GM03348 (cell line): Measurements from ENCODE around the gene FAM210B.
"Not testable (repeated sequence)": the region's sequence is repeated elsewhere in the genome, so short reads cannot be mapped to it uniquely, and the experiment has no call there.

ENCODE experiments used
- DNase-seq: peaks from one replicate; pipeline ENCODE4 v3.0.0; 2012; ENCODE audit warnings: low spot score

Gene FAM210B, protein sequence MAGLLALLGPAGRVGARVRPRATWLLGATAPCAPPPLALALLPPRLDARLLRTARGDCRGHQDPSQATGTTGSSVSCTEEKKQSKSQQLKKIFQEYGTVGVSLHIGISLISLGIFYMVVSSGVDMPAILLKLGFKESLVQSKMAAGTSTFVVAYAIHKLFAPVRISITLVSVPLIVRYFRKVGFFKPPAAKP

DNA sequence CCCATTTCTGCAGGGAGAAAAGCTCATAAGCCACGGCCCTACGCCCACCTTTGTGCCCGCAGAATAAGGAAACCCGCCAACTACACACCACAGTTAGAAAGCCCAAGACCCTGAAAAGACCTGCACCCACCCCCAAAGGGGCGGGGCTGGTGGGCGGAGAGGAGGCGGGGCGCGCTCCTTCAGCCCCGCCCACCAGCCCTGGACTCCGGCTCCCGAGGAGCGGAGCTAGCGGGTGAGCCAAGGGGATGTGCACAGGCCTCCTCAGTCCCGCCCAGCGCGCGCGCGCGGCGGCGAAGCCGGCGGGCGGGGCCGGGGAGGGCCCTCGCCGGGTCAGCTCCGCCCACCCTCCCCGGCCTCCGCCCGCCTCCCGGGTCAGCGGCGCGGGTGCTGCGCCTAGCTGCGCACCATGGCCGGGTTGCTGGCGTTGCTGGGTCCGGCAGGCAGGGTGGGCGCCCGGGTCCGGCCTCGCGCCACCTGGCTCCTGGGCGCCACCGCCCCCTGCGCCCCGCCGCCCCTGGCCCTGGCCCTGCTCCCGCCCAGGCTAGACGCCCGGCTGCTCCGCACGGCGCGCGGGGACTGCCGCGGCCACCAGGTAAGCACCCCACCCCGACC is at the start of gene FAM210B:
Gene FAM210B (plus strand): TSS at position 375 of the 612 bp plus-strand sequence. CDS start 32 bp downstream, at position 407.
- peak; percentile 99 for DNase-seq

DNA sequence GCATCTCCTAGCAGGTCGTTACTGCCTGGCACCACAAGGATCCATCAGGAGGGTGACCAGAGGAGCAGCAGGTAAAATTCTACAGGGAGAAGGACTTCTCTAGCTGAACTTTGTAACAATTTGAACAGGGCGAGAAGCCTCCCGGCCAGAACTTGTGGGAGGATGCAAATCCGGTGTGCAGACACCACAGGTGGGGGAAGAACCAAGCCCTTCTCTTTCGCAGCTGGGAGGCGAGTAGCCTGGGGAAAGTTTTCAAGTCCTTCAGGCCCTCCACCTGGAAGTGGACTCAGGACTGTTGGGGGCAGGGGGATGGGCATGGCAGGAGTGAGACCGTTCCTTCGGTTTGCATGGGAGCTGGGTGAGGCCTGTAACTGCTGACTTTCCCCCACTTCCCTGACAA is 42.7 kb upstream of the FAM210B start:
- DNase-seq = no peak

DNA sequence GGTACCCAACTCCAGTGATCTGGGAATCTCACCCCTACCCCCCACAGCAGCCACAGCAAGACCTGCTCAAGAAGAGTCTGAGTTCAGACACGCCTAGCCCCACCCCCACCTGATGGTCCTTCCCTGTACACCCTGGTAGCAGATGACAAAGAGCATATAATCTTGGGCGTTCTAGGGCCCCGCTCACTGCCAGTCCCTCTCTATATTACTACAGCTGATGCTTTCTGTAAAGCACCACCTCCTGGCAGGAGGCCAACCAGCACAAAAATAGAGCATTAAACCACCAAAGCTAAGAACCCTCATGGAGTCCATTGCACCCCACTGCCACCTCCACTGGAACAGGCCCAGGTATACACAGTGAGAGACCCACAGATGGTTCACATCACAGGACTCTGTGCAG is 42.3 kb upstream of the FAM210B start:
- DNase-seq = no peak

DNA sequence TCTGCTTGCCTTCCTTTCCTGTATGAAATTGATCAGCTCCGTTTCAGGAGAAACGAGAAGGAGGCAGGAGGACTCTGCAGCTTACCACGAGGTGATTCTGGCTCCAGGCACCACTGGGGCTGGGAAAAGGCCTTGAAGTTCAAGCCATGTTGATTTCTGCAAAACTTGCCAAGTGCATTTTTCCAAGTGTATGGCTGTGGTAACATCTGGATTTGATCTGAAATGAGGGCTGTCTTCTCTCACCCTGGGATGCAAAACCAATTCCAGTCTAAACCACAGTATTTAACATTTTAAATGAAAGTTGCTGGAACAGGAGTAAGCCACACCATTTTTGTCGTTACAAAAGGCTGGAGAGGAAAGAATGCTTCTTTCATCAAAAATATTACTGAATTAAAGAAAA is 36.1 kb upstream of the FAM210B start:
- peak; percentile 45 for DNase-seq

DNA sequence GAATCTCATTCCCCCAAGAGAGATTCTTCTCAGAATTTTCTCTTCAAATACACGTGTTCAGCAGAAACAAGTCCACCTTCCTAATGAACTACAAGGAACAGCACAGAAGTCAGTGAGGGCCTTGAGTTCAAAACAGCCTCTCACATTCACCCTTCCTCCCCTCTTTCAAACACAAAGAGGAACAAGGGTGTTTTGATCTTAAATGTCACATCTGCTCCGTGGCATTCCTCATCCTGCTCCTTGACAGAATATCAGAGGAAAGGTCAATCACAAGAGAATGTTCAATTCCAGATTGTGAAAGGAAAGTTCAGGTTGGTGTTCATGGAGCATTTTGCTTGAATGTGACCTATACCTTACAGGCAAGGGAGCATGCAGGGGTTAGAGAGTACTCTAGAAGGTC is 35.6 kb upstream of the FAM210B start:
- no peak for DNase-seq

DNA sequence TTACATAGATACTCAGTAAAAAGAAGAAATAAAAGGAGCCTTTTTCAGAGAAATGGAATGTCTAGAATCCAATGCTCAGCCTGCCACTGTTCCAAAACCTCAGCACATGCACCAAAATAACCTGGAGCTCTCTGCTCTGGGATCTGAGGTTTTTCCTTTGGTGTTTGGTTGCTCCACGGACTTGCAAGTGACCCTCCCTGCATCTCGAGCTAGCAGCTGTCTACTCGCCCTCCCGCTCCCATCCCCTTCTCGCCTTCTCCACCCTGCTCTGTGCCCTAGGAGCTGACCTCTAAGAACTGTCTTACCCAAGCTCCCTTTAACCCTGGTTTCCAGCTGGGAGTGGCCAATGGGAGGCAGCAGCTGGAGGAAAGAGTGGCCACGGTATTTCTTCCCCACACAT is 35.1 kb upstream of the FAM210B start:
- no peak for DNase-seq

DNA sequence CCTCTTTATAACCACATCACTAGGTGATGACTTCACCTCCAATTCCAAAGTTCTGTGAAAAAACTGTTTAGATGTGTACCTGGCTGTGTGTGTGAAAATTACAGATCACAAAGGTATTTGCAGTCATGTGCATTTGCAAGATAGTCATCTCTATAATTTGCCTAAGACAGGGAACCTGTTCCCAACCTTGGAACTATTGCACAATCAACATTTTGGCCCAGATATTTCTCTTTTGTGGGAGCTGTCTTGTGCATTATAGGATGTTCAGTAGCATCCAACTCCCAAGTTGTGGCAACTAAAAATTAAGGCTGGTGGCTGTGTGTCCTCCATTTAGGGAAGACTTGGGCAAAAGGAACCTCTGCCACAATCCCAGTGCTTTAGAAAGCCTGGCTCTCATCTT is 34.0 kb upstream of the FAM210B start:
- DNase-seq = no peak

DNA sequence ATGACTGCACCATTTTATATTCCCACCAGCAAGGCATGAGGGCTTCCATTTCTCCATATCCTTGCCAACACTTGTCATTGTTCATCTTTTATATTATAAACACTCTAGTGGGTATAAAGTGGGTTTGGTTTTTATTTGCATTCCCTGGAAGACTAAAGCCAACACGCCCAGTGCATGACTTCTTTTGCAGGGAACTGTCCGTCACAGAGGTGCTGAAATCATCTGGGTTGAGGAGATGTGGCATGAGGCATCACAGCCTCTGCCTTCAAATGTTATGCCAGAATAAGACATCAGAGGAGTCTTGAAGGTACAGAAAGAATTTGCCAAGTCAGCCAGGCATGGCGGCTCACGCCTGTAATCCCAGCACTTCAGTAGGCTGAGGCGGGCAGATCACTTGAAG is 29.9 kb upstream of the FAM210B start:
- DNase-seq = no peak

DNA sequence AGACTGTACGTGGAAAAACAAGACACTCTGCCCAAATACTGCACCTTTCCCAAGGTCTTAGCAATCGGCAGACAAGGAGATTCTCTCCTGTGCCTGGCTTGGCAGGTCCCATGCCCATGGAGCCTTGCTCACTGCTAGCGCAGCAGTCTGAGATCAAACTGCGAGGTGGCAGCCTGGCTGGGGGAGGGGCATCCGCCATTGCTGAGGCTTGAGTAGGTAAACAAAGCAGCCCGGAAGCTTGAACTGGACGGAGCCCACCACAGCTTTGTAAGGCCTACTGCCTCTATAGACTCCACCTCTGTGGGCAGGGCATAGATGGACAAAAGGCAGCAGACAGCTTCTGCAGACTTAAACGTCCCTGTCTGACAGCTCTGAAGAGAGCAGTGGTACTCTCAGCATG is 22.1 kb upstream of the FAM210B start:
- not testable (repeated sequence) for DNase-seq

DNA sequence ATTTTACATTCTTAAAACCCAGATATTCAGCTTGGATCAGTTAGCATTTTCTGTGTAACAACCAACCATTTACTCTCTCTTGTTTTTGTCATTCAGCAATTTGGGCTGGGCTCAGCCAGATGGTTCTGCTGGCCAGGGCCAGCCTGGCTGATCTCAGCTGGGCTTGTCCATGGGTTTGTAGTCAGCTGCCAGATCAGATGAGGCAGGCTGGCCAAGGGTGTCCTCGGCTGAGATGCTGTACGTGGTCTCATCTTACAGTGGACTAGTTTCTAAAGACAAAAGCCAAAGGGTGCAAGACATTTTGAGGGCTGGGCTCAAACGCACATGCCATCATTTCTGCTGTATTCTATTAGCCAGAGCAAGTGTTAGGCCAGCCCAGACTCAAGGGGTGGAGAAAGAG is 16.0 kb upstream of the FAM210B start:
- DNase-seq = no peak

DNA sequence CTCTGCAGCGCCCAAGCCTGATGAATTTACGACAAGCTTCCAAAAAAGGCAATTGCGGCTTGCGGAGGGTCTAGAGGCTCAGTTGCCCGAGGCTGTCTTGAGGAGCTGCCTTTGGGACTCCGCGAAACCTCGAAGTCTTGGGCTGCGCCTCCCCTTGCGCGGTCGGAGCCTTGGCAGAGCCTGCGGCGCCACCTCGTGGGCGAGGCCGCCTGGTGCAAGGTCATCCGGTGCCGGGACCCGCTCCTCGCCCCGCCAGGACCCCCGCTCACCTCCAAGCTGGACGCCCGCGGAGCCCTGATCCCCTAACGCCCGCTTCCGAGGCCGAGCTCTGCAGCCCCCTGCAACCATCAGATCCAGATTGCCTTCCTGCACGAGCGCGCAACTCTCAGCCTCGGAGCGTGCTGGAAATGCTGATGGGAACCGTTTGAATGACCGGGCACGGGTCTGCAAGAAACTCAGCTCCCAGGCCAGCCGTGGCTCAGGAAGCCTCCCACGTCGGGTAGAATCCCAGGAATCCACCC is 14.9 kb upstream of the FAM210B start:
- DNase-seq = peak; percentile 81

DNA sequence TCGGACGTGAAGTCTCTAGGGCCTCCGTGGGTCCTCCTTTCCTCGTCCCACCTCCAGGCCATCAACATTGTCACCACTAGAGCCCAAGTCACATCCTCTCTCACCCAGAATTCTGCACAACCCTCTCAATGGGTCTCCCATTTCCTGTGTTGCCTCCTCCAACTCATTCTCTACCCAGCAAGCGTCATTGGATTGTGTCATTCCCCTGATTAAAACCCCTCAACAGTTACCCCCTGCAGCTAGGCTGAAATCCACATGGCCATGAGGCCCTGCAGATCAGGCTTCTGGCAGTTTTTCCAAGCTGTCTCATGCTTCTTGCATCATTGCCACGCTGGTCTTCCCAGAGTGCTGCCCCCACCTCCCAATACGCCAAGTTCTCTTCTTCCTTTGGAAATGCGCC is 12.9 kb upstream of the FAM210B start:
- DNase-seq = no peak

DNA sequence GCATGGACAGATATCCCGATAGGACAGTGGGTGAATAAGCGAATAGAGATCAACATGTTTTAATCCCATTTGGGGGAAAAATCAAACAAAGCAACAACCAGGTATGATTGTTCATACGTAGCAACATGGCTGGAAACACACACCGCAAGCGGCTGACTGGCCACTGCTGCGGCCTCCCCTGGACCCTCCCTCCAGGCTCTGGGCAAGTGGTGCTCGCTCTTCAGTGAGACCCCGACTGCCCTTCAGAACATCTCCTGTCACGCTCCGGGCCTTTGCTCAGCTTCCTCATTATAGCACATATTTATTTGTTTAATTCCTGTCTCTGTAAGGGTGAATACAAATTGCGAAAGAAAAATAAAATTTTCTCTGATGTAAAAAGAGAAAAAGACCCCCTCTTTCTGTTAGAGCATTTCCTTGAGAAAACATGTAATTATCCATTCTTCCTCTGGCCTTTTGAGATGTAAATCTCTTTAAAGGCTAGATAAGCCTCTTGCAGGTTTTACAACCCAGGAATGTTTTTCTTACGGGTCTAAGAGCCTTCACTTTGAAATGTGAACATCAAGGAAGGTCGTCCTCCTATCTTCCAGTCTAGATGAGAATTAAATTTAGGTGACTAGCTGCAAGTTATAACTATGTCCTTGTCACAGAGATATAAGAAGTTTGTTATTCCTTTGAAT is 11.0 kb upstream of the FAM210B start:
- DNase-seq = no peak

DNA sequence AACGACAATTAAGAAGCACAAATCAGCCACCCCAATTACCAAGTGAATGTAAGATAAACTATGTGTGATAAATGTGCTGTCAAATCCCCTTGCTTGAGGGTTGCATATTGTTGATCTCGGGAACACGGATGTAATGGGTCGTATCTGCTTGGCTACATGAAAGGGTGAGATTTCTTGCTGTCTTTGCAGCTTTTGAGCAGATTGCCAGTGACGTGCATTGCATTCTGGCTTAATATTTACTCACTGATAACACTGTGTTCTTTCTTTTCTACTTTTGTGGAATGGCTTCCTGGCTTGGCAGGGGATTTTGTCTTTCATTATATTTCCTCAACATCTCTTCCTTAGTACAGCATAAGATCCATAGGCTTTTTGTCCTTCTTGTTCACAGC is 10.5 kb upstream of the FAM210B start:
- no peak for DNase-seq

DNA sequence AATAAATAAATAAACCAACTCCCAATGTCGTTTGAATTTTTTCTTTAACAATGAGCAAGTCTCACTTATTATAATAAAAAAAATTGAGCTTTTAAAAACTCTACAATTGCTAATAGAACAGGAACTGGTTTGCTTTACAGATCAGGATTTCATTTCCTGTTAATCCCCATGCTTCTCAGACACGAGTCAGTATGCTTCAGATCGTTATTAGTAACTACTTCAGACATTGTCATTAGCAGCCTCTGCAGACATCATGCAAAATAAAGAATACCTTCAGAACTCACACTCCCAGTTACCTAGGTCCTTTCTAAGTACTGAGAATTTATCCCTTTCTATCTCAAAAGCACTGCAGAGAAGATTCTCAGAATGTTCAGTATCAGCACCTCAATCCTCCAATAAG is 10.0 kb upstream of the FAM210B start:
- DNase-seq = no peak

DNA sequence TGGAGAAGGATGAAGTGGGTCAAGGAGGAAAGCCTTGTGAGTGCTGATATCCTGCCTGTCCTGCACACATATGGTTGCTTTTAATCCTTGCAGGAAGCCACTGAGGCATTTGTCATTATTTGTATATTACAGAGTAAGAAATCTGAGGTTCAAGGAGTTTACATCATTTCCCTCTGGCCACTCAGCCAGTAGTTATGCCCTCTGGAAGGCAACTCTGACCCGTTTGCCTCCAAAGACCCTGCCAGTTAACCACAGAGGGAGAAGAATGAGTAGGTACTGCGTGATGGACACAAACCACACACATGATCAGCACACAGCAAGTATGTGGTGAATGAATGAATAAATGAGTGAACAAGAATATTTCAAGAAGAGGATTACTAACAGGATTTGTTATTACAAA is 7.9 kb upstream of the FAM210B start:
- no peak for DNase-seq

DNA sequence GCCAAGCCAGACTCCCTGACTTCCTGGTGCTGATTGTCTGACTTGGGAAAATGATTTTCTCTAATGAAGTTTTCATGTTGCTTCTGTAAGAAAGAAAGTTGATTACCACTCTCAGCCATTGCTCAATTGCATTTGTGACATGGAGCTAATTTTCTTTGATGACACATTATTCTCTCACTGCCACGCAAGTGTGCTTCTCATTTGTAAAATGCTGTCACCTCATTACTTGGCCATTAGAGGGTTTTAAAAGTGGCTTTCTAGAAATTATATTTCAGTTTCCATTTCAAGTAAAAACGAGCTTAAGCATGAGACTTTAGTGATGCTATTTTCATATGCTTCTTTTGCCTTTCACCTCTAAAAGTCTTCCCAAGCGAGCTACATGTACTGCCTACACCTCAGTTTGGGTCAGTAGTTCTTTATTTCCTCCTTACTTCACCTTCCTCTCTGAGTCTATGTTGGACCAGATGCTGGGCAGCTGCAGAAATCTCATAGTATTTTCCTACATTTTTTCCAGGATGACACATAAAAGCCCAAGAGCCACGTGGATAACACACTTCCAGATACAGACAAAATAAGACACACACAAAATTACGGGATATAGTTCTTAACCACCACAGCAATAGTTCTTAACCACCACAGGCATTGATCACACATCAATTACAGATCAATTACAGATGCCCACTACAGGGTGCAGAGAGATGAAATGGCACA is 6.3 kb upstream of the FAM210B start:
- DNase-seq = peak; percentile 36

DNA sequence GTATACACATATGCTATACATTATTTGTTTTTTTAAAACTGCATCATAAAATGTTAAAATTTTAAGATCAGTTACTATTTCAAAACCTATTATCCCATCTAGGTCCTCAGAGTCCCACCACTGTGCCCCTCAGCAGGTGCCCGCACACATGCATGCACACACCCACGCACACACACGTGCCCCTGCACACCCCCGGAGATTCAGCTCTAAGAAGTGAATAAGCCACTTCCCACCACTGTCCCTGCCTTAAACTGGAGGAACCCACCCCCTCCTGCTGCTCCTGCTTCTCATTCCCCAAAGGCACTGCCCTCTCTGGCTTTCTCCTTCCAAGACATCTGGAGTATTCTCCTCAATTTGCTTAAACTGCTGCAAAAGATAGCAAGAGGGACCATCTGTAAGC is 5.4 kb upstream of the FAM210B start:
- DNase-seq = no peak

DNA sequence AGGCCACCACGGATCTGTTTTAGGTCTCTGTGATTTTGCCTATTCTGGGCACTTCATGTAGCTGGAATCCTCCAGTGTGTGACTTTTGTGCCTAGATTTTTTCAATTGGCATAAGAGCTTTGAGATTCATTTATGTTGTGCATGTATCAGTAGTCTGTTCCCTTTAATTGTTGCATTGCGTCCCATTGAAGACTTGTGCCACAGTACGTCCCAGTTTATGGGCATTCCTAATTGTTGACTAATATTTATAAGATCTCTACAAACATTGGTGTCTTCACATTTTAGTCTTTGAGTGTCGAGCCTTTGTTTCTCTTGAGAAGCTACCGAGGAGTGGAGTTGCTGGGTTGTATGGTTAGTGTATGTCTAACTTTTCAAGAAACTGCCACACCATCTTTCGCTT is 704 bp upstream of the FAM210B start:
- no peak for DNase-seq

DNA sequence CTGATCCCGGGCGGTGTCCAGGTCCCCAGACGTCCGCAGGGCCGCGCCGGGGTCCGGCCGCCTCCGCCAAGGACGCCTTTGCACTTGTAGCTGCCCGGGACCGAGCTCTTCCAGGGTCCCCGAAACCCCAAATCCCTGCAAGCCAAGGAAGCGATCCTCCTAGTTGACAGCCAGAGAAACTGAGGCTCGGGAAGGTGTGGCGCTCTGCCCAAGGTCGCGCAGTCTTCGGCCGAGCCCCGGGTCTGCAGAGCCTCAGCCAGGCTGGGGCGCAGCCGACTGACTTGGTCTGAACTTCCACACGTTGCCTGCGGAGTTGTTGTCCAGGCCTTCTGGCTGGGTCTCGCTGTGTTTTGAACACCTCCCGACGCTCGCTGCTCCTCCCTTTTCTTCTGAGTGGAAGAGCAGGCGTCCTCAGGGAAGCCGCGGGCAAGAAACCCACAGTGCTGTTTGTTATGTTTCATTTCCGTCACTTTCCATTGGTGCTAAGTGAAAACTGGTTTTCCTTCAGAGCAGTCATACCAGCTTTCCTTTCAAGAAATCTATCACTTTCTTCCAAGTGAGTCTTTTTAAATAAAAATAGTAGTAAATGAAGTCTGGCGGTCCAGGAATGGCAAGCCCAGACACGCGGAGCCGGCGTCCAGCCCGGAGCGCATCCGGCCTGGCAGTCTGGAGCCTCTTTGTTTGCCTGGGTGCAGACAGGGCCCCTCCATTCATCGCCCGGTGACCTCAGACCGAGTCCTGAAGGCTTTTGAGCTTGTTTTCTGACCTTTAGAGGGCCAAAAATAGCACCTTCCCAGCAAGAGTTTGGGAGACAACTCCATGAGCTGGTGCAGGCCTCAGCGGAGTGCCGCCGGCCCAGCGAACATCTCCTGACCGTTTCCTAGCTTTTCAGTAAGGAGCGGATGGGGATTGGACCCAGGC is 698 bp downstream of the FAM210B start:
- DNase-seq = peak; percentile 77

DNA sequence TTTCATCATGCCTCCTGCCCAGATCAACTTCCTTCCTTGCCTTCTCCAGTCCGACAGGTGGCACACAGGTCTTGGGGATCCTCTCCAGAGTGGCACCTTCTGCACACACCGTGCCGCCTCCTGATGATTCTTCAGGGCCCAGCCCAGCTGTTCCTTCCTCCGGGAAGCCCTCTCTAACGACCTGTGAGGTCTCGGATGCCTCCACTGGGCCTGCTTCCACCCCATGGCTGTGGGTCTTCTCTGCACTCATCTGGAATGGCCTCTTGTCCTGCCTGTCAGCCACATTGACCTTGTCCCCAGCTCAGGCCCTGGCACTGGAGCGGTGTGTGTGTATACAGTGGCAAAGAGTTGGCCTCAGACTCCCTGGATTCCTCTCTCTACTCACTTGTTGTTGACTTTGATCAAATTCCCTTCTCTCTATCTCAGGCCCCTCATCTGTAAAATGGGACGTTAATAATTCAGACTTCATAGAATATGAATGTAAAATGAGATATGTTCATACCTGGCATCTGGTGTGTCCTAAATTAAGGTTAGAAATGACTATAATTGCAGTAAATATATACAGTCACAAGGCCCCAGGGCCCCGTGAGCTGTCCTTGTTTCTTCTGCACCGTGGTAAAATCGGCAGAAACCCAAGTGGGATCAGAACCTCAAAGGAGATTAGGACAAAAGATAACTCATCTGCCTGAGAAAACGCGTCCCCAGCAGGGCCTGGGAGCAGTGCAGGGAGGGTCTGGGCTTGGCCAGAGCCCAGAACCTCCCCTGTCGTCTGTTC is 1.5 kb downstream of the FAM210B start:
- DNase-seq = no peak
